Measurements from ENCODE around the gene LGI4.
A peak's percentile ranks its signal among the peaks of the same experiment; 100 is the strongest.
"Not testable (repeated sequence)": the region's sequence is repeated elsewhere in the genome, so short reads cannot be mapped to it uniquely, and the experiment has no call there.

The LGI4 gene

GRCh38 chr19:35160629-35161433 is 26.0 kb upstream of the LGI4 start:
- no peak for DNase-seq (ENCODE audit: low read depth)

DNA sequence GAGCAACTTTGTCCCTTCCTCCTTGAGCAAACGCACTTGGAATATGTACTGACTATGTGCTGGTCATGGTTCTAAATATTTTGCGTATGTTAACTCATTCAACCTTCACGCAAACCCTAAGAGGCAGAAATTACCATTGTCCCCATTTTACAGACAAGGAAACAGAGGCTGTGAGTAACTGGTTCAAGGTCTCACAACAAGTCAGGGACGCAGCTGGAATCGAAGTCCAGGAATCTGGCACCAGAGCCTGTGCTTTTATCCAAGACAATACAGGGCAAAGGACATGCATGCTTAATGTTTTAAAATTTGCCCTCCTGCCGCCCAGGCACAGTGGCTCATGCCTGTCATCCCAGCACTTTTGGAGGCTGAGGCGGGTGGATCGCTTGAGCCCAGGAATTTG is 24.7 kb upstream of the LGI4 start:
- no peak for DNase-seq (ENCODE audit: low read depth)

GRCh38 chr19:35157431-35157830 is 22.6 kb upstream of the LGI4 start:
- no peak for DNase-seq (ENCODE audit: low read depth)

GRCh38 chr19:35156673-35157014 is 21.8 kb upstream of the LGI4 start:
- DNase-seq (ENCODE audit: low read depth) = no peak

DNA sequence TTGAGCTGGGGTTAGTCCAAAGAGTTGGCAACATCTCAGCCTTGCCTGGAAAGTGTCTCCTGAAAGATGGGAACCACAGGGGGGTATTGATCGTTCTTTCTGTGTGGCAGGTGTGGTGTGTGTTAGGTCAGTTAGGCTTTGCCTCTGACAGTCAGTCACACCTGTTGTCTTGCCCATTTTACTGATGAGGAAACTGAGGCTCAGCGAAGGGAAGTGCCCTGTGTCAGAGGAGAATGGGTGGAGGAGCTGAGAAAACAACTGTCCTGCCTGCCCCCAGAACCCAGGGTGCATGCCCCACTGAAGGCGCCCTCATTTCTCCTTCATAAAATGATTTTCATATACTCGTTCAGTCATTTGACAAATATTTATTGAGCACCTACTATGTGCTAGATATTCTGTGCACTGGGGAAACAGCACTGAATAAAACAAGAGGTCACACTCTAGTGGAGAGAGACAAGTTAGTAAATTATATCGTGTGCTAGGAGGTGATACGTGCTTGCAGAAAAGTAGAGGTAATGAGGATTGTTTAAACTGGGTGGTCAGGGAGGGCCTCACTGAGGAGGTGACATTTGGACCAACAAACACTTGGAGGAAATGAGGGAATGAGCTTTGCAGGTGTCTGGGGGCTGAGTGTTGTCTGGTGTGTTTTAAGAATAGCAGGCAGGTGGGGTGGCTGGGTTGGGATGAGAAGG is 21.3 kb upstream of the LGI4 start:
- DNase-seq (ENCODE audit: low read depth) = no peak

DNA sequence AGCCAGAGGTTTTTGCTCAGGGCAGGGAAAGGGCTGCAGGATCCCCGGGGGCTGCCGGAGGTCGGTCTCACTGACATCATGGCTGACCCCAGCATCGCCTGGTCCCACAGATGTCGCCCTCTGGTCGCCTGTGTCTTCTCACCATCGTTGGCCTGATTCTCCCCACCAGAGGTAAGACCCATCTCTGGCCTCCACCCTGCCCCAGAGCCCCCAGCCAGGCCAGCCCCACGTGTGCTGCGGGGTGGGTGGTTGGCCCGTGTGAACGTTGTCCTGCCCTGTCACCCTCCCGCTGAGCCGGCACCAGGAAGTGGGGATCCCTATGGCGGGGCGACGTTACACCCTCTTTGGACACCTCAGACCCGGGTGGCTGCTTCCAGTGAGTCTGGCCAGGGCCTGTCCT is 20.6 kb upstream of the LGI4 start:
- no peak for DNase-seq (ENCODE audit: low read depth)

DNA sequence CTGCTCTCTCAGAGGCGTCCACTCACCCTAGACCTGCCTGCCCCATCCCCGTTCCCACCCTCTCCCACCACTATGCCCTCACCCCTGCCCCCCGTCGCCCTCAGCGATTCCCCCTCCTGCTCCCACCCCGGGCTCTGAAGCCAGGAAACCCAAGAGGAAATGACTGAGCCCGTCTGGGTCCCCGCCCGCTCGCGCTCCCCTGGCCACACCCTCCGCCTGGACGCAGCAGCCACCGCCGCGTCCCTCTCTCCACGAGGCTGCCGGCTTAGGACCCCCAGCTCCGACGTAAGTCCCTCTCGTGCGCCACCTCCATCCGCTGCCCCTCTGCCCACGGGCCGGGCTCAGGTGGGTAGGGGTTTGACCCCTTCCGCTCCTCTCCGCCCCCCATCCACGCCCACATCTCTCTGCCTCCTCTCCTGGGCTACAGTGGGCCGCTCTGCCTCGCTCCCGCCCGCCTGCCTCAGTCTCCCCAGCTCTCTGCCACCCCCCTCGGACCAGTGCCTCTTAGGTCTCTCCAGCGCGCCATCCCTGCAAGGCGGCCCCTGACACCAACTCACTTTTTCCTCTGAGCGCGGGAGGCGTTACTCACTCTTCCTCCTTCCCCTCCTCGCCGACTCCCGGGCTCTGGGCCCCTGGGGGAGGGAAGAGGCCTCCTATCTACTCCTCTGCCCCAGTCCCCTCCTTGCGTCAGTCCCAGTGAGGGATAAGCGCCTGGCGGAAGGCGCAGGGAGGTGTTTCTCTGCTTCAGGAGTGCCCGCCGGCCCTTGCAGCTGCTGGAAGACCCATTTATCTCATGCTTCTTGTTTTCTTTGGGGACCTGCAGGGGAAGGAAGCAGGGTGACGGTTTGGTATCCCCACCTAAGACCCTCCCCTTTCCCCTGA is 19.9 kb upstream of the LGI4 start, which contains the start of gene FXYD5:
Gene FXYD5 (plus strand): TSS at position 211 of the 882 bp plus-strand sequence. CDS start 816 bp downstream, outside the sequence.
- peak; percentile 58 for DNase-seq (ENCODE audit: low read depth)

GRCh38 chr19:35153701-35154524 is 19.1 kb upstream of the LGI4 start:
- DNase-seq (ENCODE audit: low read depth) = peak; percentile 60

GRCh38 chr19:35153129-35153522 is 18.3 kb upstream of the LGI4 start:
- DNase-seq (ENCODE audit: low read depth) = not testable (repeated sequence)

DNA sequence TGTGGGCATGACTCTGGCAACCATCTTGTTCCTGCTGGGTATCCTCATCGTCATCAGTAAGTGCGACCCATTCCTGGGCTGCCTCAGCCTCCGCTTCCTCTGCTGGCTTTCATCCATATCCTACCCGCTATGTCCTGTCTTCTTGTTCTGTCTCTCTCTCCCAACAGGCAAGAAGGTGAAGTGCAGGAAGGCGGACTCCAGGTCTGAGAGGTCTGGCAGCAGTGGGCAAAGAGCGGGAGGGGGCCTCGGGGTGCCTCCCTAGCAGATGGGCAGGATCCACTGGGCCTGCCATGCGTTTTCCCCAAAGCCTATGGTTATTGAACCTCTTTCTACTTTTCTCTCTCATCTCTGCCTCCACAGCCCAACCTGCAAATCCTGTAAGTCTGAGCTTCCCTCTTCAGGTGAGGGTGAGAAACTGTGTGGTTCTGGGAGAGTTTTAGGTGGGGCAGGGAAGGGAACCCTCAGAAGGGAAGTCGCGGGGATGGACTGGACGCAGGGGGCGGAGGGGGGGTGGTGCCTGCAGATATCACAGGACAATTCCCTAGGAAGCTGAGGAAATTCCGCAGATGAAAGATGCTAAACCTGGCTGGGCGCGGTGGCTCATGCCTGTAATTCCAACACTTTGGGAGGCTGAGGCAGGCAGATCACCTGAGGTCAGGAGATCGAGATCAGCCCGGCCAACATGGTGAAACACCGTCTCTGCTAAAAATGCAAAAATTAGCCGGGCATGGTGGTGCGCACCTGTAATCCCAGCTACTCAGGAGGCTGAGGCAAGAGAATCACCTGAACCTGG is 16.6 kb upstream of the LGI4 start:
- DNase-seq (ENCODE audit: low read depth) = no peak

DNA sequence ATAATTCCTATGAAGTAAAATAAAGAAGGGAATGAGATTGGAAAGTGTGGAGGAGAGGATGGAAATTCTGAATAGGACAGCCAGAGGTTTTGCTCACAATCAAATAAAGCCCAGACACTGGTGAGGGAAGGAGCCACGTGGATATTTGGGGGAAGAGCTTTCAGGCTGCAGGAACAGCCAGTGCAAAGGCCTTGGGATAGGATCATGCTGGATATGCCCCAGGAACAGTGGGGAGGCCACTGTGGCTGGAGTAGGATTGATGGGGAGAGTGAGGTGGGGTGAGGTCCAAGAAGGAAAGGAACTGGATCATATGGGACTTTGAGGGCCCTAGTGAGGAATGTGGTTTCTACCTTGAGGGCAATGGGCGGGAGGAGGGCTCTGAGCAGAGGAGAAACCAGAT is 15.6 kb upstream of the LGI4 start:
- DNase-seq (ENCODE audit: low read depth) = no peak

- DNase-seq (ENCODE audit: low read depth) = no peak
Observed at GRCh38 chr19:35149463-35149862, 14.6 kb upstream of the LGI4 start.

DNA sequence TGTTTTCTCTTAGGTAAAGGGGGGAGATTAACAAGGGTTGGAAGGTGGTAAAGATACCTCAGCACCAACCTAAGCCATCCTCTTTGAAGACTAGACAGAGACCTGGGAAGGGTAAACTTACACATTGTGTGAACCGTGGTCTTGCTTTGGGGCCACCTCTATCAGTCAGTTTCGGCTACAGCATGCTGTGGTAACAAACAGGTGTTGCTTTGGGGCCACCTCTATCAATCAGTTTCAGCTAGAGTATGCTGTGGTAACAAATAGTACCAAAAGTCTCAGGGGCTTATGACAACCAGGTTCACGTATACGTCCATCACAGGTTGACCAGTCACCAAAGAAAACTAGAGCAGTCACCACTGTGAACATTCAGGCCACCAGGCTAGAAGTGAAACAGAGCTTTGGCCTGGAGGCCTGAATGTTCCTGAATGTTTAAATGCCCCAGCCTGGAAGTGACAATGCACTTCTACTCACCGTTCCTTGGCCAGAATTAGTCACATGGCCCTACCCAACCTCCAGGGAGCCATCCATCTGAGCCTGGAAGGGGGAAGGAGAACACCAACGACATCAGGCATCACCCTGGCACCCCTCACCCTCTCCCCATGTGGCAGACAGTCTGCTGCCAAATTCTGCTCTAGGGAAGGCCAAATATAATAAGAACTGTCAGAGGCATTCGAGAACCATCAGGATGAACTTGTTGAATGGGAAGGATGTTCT is 12.0 kb upstream of the LGI4 start:
- DNase-seq (ENCODE audit: low read depth) = no peak

DNA sequence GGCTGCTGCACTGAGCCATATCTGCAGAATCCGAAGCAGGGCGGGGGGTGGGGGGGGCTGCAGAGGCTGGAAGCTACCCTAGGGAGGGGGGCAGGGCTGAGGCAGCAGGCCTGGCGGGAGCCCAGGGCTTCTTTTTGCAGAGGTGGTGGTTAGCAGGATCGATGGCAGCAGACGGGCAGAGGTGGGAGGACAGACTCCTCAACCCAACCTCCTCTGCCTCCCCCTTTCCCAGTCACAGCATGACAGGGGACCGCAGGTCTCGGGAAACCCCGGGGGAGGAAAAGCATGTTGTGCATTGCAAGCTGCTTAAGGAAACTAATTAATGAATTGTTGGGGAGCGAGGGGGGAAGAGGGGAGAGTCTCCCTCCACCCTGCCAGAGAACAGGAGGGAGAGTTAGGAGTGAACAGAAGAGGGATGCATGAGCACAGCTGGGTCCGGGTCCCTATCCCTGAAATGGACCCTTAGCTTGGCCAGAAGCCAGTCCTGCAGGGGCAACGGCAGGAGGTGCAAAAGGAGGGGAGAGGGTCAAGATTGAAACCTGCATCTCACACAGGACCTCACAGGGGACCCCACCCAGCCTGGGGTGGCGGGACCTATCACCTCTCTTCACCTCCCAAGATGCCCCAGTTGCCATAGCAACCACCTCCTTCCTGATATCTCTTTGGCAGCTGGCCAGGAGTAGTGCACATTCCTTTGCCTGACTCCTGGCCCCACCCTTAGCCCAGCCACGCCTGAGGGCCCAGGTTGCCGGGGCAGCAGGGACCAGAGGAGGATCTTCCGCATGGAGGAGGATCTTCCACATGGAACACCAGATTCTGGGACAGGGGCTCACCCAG is 10.0 kb upstream of the LGI4 start:
- no peak for DNase-seq (ENCODE audit: low read depth)

DNA sequence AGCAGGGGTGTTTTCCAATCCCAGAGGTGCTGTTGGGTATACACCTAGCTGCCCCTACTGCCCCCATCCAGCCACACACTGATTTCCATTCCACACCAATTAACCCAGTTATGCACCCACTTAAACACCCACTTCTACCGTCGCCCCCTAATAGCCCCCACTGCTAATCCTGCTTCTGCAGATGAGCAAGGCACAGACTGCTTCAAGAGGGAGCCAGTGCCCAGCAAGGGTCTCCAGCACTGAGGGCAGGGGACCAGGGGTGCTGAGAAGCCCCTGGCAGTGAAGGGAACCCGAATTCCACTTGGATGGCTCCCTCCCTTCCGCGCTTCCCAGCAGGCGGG is 9.4 kb upstream of the LGI4 start:
- no peak for DNase-seq (ENCODE audit: low read depth)

GRCh38 chr19:35143818-35144217 is 9.0 kb upstream of the LGI4 start:
- DNase-seq (ENCODE audit: low read depth) = no peak

DNA sequence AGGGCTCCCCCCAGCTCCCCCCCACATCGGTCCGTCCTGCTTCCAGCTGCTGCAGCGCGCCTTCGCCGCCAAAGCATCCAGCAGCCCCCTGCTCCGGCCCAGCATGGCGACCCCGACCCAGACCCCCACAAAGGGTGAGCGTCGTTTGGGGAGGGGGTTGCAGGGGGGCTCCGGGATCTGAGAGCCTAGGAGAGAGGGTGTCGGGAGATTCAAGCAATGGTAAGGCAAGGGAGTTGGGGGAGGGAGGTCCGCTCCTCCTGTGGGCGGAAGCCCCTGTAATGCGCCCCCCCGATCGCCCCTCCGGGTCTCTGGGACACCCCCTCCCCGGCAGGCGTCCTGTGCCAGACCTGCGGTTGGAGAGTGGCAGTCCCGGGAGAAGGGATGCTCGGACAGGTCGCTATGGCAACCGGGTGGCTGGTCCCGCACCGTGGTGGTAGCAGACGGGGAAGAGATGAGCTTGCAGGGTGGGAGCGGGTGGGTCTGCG is 8.4 kb upstream of the LGI4 start, which contains the start of gene FXYD7:
Gene FXYD7 (plus strand): TSS at position 25 of the 485 bp plus-strand sequence. CDS start 79 bp downstream, at position 104.
- DNase-seq (ENCODE audit: low read depth) = no peak

DNA sequence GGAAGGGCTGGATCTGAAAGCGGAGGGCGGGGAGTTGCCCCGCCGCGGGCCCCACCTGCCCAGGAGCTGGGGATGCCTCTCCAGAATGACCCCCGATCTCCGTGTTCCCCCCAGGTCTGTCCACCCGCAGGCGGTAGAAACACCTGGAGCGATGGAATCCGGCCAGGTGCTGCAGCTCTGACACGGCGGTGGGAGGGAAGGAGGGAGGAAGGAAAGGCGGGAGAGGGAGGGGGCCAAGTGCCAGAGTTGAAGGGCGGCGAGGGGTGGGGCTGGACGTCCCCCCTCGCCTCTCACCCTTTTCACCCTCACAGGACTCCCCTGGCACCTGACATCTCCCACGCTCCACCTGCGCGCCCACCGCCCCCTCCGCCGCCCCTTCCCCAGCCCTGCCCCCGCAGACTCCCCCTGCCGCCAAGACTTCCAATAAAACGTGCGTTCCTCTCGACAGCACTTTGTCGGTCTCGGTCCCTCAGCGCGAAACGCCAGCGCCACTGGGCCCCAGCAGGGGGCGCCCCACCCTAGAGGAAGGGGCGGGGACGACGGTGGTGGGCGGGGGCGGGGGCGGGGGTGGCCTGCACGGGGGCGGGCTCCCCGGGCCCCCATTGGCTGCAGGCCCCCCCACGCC is 7.9 kb upstream of the LGI4 start:
- DNase-seq (ENCODE audit: low read depth) = peak; percentile 68
